HG02840 (cell line): ENCODE data around the gene XRCC3.

Source experiments
- ATAC-seq: cut with Tn5 transposase; IDR thresholded peaks from one replicate; pipeline ENCODE4 v1.9.1; 2021; ENCODE audit warnings: mild to moderate bottlenecking, moderate library complexity, moderate number of reproducible peaks; ENCODE audit not compliant: unreplicated experiment, low FRiP score

The XRCC3 gene

DNA sequence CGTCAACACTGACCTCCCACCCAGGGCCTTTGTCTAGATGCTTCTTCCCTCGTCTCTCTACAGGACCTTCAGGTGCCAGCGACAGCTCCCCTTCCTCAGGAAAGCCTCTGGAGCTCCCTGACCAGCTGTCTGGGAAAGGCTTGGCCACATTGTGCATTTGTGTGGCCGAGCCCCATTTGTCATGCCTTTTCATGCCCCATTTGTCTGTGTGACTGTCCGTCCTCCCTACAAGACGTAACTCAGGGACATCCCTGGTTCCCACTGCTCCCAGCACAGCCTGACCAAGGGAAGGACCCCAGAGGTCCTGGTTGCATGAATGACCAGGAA, 24.2 kb upstream of the XRCC3 start:
- ATAC-seq: no peak

DNA sequence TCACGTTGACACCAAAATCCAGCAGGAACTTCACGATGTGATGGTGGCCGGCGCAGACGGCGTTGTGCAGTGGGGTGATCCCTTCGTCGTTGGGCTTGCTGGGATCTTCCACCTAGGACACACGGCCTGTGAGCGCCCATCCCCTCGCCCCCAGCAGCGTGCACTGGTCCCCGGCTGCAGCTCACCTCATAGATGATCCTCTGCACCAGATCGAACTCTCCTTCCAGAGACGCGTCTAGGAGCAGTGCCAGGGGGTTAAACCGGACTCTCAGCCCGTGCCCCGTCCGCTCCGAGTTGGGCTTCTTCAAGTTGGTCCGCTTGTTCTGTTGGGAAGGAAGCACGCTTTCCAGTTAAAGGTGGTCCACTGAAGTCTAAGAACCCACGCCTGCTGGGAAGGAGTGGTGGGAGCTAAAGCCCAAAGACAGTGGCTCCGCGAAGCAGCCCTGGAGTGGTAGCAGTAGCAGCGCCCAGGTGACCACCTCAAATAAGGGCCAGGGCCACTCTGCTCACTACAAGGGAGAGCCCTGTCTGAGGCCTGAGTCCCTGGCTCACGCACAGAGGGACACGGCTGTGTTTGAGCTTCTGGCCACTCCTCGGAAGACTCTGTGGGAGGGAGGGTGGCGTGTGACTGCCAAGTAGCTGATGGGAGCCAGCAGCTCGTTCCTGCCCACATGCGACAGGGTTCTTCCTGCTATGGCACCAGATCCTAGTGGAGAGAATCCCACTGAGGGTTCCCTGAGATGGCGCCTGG, 23.6 kb upstream of the XRCC3 start:
- no peak for ATAC-seq

DNA sequence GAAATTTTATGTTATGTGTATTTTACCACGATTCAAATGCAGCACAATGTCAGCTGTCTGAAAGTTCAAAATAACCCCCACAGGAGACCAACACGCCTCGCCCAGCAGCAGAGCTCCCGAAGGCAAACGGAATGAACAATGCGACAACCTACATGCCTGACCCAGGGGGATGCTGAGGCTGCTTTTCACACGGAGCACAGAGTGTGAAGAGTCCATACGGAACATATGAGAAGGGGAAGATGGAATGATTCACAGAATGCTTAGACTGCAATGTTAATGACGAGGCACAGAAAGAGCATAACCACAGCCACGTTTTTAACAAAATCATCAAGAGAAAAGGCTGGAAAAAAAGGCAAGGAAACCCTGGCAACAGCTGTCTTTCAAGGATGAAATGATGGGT, 22.9 kb upstream of the XRCC3 start:
- no peak for ATAC-seq

DNA sequence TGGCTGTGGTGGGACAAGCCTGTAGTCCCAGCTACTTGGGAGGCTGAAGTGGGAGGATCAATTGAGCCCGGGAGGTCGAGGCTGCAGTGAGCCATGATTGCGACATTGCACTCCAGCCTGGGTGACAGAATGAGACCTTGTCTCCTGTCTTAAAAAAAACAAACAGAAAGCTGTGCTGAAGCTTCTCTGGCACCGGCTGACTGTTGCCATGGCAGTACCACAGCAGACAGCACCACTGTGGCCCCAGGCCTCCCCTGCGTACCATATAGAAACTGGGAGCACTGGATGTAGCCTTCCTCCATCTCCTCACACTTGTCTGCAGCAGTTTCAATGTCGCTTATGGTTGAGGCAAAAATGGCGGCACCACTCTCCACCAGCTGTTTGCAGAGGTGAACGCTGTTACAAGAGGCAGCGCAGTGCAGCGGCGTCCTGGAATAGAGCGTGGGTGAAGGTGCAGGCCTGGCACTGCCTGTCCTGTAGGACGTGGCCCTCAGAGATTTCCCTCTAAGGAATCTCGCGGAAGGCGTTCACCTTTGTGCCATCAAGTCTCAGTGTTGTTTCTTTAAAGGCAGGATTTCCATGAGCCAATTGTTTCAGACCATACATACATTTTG, 22.3 kb upstream of the XRCC3 start:
- no peak for ATAC-seq

DNA sequence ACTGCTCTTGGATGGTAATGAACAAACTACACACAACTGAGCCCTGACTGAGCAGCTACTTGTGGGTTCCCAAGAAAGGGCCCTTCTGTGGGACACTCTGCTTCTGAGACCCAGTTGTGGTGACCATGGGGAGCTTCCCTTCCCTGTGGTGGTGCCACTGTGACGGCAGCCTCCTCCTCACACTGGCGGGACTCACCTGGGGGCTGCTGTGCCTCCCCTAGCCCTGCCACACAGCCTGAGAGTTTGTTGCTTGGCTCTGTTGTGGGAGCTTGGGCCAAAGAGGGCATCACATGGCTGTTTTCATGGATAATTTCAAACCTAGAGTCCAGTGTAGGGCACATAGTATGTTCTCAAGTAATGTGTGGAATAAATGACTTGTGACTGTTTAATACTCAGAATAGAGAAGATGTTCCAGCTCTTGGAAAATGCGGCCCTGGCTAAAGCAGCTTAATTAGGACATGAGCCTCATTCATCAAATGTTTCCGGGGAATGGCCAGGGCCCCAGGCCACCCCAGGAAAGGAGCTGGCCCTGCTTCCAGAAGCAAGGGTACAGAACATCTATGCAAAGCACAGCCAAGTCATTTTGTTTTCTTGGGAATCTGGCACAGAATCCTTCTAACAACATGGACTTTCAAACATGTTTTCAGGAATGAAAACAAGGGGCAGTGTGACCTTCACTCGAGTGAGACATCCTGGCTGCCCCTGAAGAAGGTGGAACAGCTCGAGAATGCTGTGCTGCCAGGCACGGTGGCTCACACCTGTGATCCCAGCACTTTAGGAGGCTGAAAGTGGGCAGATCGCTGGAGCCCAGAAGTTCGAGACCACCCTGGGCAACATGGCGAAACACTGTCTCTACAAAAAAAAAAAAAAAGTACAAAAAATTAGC, 21.5 kb upstream of the XRCC3 start:
- no peak for ATAC-seq

DNA sequence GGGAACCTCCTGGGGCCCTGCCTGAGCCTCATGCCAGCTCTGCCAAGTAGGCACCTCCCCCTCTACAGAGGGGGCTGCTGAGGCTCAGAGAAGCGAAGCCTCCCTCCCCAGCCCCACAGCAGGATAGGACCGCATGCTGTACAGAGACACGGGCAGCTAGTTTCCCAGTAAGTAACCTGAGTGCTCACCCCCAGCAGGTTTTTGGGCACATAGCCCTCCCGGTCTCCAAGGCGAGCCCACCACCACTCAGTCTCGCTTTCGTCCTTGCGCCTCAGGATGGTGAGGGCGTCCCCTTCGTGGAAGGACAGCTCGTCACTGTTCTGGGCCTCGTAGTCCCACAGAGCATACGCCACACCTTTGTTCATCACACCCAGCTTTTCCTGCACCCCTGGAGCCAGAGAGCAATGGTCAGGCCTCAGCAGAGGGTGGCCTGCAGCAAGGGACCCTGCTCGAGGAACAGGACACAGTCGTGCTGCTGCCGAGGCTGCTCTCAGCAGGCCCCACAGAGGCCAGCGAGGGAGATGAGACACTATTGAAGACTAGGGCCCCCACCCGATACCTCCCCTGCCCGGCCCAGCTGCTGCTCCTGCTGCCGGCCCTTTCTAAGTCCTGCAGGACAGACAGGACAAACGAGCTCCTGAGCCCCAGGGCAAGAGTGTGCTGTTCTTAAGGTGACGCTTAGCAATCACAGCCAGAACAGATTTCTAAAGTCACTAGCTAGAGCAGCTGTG, 20.7 kb upstream of the XRCC3 start:
- ATAC-seq: no peak

DNA sequence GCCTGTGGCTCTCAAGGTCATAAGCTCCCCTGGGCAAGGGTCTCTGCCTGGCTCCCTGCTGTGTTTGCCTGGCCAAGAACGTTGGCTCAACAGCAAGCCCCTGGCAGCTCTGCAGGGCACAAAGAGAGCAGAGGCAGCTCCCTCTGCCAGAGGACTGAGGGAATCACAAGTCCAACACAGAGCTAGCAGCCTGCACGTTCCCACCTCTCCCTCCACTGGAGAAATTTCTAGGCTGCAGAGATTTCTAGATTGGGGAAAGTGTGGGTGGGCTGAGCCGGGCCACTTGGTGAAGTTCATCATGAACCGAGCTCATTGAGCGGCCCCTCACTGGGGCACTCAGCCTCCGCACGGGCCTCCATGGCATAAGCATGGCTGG, 20.2 kb upstream of the XRCC3 start:
- no peak for ATAC-seq

DNA sequence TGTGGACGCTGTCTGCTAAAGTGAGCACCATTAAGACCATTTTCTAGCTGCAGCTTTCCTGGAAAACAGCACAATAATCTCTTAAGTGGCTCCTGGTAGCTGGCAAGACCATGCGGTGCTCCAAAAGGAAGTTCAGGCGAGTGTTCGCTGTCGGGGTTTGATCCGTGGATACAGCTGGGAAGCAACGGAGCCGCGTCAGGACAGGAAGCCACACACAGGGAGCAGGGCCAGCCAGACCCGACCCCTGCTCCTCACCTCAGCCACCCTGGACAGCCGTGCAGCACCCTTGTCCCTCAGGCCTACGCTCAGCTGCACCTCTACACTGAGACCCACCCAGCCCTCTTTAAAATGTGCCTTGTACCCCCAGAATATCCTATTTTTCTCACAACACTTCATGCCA, 19.8 kb upstream of the XRCC3 start:
- no peak for ATAC-seq

DNA sequence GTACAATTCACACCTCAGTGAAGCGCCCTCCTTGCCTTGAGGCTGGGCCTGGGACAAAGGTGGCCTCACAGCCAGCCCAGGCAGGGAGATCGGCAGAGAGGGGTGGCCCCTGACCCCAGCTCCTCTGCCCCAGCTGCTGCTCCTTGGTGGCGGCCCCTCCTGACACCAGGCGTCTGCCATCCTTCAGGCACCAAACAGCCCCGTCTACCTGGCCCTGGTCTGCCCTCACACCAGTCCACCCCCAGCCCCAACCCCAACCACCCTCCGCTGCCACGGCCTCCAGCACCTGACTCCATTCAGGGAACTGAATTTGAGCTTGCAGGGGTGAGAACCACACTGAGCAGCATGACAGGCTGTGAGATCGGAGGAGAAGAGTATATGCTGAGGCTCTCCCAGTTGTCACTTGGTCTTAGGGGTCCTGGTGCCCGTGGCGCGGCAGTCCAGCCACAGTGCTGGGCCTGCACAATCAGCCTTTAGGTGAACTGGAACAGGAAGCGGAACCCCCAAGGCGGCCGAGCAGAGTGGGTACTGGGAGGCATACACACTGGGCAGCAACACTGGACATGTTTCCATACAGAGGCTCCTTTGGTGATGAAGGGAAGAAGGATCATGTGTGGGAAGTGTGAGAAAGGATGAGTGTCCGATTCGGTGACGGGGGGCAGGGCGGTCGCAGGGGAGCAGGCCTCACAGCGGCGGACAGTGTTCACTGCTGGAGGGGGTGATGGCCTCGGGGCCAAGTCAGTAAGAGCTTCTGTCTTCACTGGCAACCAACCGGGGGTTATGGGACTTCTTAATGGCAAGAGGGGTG, 19.0 kb upstream of the XRCC3 start:
- ATAC-seq: no peak

DNA sequence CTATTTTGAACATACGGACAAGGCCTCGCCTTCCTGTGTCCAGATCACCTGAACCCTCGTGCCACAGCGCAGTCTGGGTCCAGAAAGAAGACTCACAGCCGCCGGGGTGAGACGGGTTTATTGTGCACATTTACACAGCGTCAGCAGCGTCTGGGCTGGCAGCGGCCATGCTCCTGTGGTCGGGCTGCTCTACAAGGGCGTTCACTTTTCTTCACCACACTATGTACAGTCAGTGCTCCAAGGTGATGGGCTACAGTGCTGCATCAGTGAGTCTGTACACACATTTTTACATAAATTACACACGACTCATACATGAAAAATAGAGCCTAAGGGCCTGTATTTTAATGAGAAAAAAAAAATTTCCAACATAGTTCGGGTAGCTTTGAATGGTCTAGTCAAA, 18.4 kb upstream of the XRCC3 start:
- no peak for ATAC-seq

DNA sequence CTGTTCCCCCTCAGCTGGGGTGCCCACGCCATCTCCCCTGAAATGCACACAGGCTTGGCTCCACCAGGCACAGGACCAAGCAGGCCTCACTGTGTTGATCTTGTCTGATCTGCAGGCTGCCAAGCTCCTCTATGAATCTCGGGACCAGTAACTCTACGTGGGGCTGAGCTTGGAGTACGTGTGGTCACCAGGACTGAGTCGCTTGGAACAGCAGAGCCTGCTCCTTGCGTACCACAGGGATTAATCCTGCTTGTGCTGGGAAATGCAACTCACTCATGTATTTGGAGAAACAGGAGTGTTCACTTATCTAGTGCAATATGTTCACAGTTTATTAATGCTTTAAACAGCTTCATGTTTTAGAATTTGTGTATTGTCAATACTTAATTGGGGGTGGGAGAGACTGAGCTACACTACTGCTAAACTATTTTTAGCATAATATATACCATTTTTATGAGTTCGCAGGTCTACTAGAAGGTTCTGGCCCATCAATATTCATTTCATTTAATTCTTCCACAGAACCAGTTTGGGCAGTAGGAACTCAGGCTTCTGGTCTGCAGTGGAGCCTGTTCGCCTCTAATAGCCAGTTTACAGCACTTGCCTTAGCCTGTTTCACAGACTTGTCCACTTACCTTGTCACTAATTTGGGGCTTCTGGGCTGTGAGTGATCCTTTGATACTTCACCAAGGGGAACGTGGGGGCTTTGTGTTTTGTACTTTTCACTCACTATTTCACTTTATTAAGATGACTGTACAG, 17.8 kb upstream of the XRCC3 start:
- no peak for ATAC-seq

DNA sequence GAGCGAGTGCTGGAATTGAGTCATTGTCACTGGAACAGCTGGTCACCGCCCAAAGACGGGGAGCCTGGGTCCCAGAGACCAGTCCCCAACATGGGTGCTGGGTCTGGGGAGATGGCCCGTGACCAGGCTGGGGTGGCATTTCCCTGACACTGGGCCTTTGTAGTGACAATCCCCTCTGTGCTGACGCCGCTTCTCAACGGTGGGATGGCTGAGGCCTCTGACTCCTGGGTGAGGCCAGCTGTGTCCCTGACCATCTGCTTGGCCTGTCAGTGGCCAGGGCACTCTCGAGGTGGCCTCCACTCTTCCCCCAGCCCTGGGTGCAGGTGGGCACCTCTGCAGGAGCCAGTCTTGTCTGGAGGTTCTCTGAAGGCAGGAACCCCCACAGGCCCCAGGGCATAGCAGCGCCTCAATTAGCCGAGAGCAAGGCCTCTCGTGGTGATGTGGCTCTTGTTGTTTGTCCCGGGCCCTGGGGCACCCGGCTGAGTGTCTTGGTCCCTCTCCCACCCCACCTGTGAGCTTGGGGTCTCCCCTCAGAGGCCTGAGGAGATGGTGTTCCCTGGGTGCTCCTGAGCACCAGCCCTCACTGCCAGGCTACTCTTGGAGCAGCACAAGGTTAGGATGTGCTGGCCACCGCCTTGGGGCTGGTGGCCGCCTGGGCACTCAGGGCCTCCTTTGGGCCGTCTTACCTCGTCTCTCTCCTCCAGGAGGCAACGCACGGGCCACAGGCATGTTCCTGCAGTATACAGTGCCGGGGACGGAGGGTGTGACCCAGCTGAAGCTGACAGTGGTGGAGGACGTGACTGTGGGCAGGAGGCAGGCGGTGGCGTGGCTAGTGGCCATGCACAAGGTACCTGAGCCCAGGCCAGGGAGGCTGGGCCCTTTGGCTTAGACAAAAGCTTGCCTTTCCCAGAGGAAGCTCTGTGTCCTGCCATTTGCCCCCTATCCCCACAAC, 16.9 kb upstream of the XRCC3 start:
- no peak for ATAC-seq

DNA sequence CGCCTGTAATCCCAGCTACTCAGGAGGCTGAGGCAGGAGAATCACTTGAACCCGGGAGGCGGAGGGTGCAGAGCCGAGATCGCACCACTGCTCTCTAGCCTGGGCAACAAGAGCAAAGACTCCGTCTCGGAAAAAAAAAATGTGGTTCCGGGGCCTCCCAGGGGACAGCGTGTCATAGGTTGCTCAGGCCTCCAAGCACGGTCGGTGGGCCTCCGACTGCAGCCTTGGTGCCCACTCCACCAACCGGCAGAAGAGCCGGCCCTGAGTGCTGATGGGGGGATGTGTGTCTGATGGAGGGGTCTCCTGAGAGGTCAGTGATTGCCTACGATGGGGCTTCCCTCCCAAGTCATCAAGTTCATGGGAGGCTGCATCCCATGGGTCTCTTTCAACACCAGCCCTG, 16.2 kb upstream of the XRCC3 start:
- no peak for ATAC-seq

DNA sequence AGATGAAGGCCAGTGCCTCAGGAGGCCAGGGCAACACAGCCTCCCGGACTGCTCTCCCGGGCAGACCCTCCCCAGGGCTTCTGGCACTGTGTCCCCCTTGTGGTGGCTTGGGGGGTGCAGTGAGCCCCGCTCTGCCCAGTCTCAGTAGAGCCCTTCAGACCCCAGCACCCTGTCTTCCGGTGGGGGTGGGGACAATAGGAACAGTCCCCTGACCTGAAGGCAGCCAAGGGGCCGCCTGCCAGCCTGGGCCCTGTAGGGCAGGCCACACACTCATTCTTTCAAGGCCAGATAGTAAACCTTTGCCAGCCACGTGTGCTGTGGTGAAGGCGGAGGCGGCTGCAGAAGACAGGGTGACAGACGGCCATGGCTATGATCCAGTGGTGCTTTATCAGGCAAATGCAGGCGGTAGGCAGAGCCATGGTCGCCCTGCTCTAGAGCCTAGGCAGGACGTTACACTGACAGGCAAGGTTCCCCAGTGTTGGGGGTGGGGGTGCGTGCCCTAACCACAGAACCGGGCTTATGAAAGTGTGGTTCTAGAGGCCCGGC, 15.3 kb upstream of the XRCC3 start:
- ATAC-seq: no peak

DNA sequence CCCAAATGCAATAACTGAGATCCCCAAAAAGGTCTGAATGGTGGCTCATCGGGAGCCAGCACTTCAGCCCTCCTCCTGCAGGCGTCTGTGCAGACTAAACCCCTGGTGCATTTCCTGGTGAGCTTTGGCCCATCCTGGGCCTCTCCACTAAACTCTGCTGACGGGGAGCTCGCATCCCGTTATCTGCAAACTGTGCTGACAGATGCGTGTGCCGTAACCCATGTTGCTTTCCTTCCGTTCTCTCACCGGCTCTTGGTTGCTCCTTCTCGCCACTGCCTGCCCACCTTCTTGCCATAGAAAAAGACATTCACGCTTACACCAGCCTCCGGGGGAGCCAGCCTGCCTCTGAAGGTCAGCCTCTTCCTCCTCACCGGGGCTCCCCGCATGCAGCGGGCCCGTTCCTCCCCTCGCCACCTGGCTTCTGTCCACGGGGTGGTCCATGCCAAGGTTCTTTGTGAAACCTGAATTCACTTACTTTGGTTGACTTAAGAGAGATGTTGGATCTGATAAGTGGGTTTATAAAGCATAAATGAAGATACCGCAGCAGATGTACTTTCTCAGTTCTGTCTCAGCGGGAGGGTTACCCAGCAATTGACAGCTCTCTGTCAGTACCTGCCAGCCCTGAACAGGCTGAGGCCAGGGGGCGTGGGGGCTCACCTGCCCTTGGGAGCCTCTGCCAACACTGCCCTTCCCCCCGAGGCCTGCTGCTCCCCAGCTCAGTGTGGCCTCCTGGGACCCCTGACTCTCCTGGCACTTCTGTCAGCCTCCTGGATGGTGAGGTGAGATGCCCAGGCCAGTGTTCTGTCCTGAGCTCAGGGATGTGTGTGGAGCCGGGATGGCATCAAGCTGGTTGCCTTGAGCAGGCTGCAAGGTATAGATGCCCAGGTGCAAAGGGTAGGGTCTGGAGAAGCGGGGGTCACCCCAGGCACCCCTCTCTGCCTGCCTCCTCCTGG, 14.5 kb upstream of the XRCC3 start:
- no peak for ATAC-seq

DNA sequence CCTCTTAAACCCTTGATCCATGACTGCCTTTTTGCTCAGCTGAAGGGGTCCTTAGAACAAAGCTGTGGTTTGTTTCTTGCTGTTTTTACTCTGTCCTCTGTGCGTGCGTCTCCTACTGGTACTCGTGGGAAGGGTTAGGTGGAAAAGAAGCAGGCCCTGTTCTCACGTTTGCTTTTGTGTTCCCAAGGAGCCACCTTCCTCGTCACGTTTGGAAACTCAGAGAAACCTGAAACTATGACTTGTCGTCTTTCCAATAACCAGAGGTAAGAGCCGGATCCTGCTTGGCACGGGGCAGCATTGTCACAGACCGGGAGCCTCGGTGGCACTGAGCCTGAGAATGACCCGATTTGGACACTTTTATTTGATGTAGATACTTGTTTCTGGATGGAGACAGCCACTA, 13.5 kb upstream of the XRCC3 start:
- ATAC-seq: no peak

DNA sequence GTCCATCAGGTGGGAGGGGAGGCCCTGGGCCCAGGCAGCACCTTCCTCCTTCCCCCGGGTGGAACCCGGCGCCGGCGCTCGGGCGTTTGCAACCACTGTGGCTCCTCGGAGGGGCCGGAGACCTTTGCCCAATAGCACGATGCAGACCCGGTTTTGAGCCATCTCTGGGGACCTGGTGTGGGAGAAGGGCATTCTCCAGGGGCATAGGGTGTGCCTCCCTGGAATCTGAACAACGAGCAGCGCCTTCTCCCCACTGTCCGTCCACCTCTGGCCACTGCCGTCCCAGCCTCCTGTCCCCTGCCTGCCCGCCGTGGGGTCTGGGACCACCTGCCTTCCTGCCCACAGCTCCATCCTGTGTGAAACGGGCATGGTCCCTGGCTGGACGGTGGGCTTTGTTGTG, 12.9 kb upstream of the XRCC3 start:
- no peak for ATAC-seq
